Mucosa of stomach (tissue), 1 donor: ENCODE data around the gene RAB5A.
"Not testable (repeated sequence)": the region's sequence is repeated elsewhere in the genome, so short reads cannot be mapped to it uniquely, and the experiment has no call there.

Experiments used
- H3K27me3 ChIP-seq: one replicate; pipeline ENCODE4 v1.7.0; 2013; ENCODE audit warnings: mild to moderate bottlenecking, low read length; ENCODE audit not compliant: control insufficient read depth, insufficient read depth
- H3K36me3 ChIP-seq: one replicate; pipeline ENCODE4 v1.7.0; 2013; ENCODE audit warnings: low read length; ENCODE audit not compliant: control insufficient read depth, insufficient read depth
- H3K4me1 ChIP-seq: one replicate; pipeline ENCODE4 v1.7.0; 2013; ENCODE audit warnings: mild to moderate bottlenecking, low read length; ENCODE audit not compliant: control insufficient read depth, insufficient read depth
- H3K4me3 ChIP-seq: one replicate; pipeline ENCODE4 v1.7.0; 2013; ENCODE audit warnings: low read length
- H3K9ac ChIP-seq: one replicate; pipeline ENCODE4 v1.7.0; 2013; ENCODE audit warnings: mild to moderate bottlenecking, low read length, moderate library complexity
- H3K9me3 ChIP-seq: one replicate; pipeline ENCODE4 v1.7.0; 2013; ENCODE audit warnings: mild to moderate bottlenecking, low read length, moderate library complexity; ENCODE audit not compliant: control insufficient read depth
- donor health status: Pancreatic carcinoma.

RAB5A gene

DNA sequence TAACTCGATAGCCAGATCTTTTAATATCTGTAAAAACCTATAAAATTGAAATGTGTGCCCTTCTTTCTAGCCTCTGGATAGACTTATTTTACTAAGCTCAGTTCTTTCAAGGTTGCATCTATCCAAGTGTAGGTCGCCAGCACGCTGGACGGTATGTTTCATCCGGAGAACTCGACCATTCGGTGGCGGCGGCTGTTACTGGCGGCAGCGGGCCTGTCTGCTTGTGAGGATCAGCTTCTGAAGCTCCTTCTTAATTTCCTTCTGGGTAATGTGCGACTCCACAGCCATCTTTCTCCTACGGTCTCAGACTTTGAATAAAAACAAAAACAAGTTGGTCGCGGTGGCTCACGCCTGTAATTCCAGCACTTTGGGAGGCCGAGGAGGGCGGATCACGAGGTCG lies 61.1 kb downstream of the RAB5A start:
- Histone ChIP-seq H3K9ac (no peak overlapping the region), H3K36me3 (no peaks in the 10 kb centered on the region), H3K4me3 (no peak overlapping the region), H3K9me3 (no peaks in the 10 kb centered on the region), H3K4me1 (no peaks in the 10 kb centered on the region), H3K27me3 (no peaks in the 10 kb centered on the region)

DNA sequence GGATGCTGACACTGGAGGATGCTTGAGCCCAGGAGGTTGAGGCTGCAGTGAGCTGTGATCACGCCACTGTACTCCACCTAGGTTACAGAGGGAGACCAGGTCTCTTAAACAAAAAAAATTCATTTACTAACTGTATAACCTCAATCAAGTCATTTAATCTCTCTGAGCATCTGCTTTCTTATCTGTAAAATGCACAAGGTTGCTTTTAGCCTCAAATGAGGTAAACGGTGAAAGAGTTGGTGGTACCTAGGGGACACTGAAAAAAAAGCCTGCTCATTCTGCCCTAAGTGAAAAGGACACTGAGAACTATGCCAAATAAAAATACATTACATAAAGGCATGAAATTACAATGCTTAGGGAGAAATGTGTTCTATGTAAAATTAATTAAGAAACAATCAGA lies 61.7 kb downstream of the RAB5A start:
- H3K9me3 ChIP-seq = no peaks in the 10 kb centered on the region
- no peak overlapping the region for H3K9ac ChIP-seq
- H3K27me3 ChIP-seq = no peaks in the 10 kb centered on the region
- H3K4me1 ChIP-seq = no peaks in the 10 kb centered on the region
- H3K36me3 ChIP-seq = no peaks in the 10 kb centered on the region
- H3K4me3 ChIP-seq = no peak overlapping the region

DNA sequence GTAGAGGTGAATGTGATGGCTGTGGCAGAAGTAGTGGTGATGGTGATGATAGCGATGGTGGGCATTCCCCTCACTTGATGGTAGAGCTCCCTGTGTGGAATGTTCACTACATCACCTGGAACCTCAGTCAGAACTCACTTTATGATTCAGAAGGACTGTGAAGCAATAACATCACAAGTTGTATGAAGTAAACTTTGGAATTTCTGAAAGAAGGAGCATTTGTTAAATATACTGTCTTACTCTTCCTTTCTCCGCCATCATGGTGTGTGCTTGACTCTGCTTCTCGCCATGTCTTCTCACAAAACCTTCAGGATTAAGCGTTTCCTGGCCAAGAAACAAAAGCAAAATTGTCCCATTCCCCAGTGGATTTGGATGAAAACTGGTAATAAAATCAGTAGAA lies 65.3 kb downstream of the RAB5A start, which contains the start of gene PP2D1:
TSS of gene PP2D1 (minus strand) at position 101 of the 400 bp plus-strand sequence. CDS start 192 bp downstream, outside the sequence.
- no peaks in the 10 kb centered on the region for H3K36me3 ChIP-seq
- H3K4me3 ChIP-seq = no peak within 1 kb of the TSS
- H3K27me3 ChIP-seq = no peaks in the 10 kb centered on the region
- H3K9ac ChIP-seq = no peak within 1 kb of the TSS
- no peaks in the 10 kb centered on the region for H3K4me1 ChIP-seq
- no peaks in the 10 kb centered on the region for H3K9me3 ChIP-seq

DNA sequence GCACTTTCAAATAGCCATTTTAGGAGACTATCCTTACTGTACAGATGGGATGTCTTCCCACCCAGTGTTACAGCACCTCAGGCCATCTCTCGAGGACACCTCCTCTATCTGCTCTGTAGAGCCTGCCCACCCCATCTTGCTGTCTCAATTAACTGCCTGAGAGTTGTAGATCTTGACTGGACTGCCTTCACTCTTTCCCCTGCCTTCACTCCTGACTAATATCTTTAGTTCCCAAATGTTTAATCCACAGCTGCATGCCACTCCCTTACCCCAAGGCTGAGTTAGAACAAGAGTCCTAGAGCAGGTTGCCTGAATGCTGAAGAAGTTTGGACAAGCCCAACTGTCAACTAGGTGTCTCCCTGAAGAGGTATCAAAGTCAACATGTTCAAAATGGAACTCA lies 66.5 kb downstream of the RAB5A start:
- Histone ChIP-seq H3K9ac (no peak overlapping the region), H3K36me3 (no peaks in the 10 kb centered on the region), H3K27me3 (no peaks in the 10 kb centered on the region), H3K4me3 (no peak overlapping the region), H3K9me3 (no peaks in the 10 kb centered on the region), H3K4me1 (no peaks in the 10 kb centered on the region)

DNA sequence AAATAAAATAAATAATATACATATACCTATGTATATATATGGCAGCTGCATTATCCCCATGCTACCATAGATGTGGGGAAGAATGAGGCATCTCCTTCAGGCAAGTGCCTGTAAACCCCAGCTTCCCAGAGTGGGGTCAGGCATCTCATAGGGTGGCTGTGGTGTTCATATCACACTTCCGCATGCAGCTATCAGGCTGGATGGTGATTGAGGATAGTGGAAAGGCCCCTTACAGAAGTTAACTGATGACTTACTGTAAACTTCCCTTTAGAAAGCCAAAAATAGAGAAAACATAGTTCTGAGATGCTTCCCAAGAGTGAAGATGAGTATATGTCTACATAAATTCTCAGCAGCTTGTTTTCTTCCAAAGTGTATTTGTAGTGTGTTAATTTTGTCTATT lies 68.6 kb downstream of the RAB5A start:
- Histone ChIP-seq H3K9me3 (no peaks in the 10 kb centered on the region), H3K4me3 (no peak overlapping the region), H3K4me1 (no peaks in the 10 kb centered on the region), H3K36me3 (no peaks in the 10 kb centered on the region), H3K27me3 (no peaks in the 10 kb centered on the region), H3K9ac (no peak overlapping the region)

DNA sequence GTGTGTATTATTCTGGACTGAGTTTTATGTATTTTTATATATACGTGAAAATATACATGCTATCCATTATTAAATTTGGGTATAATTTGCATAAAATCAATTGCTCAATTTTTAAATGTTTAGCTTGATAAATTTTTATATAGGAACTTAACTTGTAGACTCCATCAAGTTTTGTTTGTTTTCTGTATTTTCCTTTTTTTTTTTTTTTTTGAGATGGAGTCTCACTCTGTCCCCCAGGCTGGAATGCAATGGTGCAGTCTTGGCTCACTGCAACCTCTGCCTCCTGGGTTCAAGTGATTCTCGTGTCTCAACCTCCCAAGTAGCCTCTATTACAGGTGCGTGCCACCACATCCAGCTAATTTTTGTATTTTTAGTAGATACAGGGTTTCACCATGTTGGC lies 69.2 kb downstream of the RAB5A start:
- H3K9me3 ChIP-seq, H3K36me3 ChIP-seq, H3K4me1 ChIP-seq, H3K9ac ChIP-seq, H3K27me3 ChIP-seq, H3K4me3 ChIP-seq: not testable (repeated sequence)

DNA sequence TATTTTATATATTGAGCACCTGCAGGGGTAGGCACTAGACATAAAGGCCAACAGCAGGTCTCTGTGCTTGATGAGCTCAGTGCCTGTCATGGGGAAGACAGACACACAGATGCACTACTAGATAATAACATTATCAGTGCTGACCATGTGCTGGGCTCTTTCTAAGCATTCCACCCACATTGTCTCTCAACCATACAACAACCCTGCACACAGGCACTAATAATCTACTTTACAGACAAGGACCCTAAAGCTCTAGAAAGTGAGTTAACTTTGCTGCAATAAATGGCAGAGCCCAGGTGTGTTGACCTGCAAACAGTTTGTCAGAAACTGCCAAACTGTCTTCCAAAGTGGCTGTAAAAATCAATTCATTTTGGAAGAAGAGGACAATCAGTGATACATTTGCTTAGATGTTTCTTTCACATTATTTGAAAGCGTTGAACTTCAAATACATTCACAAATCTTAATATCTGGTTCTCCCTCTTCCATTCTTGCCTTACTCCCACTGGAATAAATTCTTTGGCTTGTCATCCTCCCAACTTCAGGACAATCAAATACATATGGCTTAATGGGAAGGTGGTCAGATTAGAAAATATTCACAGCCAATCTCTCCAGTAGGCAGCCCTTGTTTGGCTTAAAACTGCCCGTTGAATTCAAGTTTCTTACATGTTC lies 76.2 kb downstream of the RAB5A start:
- Histone ChIP-seq H3K4me1 (peaks cover 14% of the 10 kb centered on the region), H3K36me3 (no peaks in the 10 kb centered on the region), H3K9me3 (no peaks in the 10 kb centered on the region), H3K4me3 (no peak overlapping the region), H3K27me3 (no peaks in the 10 kb centered on the region), H3K9ac (no peak overlapping the region)

DNA sequence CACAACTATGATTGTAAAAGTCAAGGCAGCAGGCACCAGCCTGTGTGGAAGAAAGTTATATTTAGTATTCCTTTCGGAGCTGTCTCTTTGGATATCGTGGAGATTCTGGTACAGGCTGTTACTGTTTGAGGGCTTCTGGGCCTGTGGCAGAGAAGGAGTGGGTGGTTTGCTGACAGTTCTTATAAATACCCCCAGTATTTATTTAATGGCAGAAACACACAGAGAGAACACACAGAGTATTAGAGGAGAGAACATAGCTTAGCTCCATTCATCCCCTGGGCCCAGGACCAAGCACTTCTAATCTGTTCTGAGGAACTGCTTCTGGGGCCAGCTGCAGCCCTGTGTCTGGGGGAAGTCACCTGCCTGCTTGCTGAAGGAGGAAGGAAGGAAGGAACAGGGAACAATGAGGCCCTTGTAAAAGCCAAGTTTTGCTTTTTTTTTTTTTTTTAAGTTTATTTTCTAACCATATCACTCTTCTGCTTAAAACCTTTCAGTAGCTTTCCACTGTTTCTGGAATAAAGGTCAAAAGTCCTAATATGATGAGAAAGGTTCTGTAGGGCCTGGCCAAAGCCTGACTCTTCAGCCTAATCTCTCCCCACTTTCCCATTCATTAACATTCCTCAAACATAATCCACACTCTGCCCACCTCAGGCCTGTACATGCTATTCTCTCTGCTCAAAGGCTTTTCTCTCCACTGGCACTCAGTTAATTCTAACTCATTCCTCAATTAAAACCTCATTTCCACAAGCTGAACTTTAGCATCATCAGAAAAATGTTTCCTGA lies 76.9 kb downstream of the RAB5A start:
- Histone ChIP-seq H3K4me3 (no peak overlapping the region), H3K27me3 (no peaks in the 10 kb centered on the region), H3K9ac (no peak overlapping the region), H3K36me3 (no peaks in the 10 kb centered on the region), H3K4me1 (peaks cover 14% of the 10 kb centered on the region), H3K9me3 (no peaks in the 10 kb centered on the region)

DNA sequence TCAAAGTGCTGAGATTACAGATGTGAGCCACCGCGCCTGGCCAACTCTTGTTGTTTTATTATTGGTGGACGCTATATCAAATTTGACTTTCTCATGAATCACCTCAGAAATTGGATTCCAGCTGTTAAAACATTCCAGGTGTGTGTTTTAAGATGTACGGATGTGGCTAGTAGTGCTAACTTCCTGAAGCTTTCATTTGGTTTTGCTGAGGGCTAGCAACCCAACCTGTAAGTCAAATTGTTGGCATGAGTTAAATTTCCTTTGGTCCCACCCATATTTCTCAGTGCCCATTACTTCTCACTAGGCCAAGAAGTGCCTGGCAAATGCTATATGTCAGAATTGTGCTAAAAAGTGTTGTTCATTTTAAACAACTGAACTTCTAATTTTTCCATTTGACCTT lies 80.2 kb downstream of the RAB5A start:
- no peak overlapping the region for H3K4me3 ChIP-seq
- H3K9ac ChIP-seq = no peak overlapping the region
- H3K36me3 ChIP-seq = no peaks in the 10 kb centered on the region
- H3K9me3 ChIP-seq = no peaks in the 10 kb centered on the region
- peaks cover 14% of the 10 kb centered on the region for H3K4me1 ChIP-seq
- H3K27me3 ChIP-seq = no peaks in the 10 kb centered on the region

DNA sequence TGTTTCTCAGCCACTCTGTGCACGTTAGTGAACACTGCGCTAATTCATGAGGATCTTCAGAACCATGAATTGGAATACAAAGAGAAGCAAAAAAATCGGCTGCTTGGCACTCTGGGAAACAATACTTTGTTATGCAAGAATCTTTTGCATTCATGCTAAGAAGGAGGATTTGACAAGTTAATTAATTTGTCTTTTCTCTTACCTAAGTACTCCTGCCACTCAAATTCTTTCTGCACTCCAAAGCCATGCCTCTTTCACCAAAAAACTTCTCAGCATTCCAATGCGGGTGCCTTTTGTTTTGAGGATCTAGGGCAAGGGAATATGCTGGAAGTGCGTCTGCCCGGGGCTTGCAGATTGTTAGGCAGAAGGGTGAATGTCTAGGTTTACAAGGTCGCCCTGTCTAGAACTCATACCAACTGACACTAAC lies 82.0 kb downstream of the RAB5A start:
- H3K27me3 ChIP-seq = no peaks in the 10 kb centered on the region
- no peaks in the 10 kb centered on the region for H3K9me3 ChIP-seq
- no peaks in the 10 kb centered on the region for H3K36me3 ChIP-seq
- no peak overlapping the region for H3K9ac ChIP-seq
- H3K4me1 ChIP-seq = peaks cover 6% of the 10 kb centered on the region
- H3K4me3 ChIP-seq = no peak overlapping the region

DNA sequence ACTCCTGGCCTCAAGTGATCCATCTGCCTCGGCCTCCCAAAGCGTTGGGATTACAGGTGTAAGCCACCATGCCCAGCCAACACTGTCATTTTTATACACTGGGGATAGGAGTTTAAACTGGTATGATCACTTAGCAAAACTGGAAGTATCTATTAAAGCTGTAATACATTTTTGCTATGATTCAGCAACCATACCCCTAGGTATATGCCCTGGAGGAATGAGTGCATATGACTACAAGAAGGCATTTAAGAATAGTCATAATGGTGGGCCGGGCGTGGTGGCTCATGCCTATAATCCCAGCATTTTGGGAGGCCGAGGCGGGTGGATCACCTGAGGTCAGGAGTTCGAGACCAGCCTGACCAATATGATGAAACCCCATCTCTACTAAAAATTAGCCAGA lies 85.0 kb downstream of the RAB5A start:
- not testable (repeated sequence) for H3K4me3 ChIP-seq, H3K9ac ChIP-seq, H3K27me3 ChIP-seq, H3K9me3 ChIP-seq, H3K36me3 ChIP-seq, H3K4me1 ChIP-seq
